NCI-H1436 treated with DMSO at 0.1 percent for 48 hours (cell line): ENCODE data around the gene TMEM120B.
"Not testable (repeated sequence)": the region's sequence is repeated elsewhere in the genome, so short reads cannot be mapped to it uniquely, and the experiment has no call there.

Experiments used
- DNase-seq: peaks from one replicate; lab custom pipeline; 2025; lab: John Stamatoyannopoulos, UW

The TMEM120B gene

DNA sequence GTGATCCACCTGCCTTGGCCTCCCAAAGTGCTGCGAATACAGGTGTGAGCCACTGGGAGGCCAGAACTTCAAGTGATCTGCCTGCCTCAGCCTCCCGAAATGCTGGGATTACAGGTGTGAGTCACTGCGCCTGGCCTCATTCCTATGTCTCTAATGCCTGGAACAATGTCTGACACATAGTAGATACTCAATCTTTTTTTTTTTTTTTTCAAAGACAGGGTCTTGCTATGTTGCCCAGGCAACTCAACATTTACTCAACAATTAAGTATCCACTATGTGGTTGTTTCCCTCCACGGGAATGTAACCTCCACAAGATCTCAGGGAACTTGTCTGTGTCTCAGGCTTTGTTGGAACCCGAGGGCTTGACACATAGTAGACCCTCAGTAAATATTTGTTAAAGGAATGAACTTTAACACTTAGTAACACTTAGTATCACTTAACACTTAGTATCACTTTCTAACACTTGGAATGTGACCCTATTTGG lies 3.0 kb upstream of the TMEM120B start:
- no peak for DNase-seq

DNA sequence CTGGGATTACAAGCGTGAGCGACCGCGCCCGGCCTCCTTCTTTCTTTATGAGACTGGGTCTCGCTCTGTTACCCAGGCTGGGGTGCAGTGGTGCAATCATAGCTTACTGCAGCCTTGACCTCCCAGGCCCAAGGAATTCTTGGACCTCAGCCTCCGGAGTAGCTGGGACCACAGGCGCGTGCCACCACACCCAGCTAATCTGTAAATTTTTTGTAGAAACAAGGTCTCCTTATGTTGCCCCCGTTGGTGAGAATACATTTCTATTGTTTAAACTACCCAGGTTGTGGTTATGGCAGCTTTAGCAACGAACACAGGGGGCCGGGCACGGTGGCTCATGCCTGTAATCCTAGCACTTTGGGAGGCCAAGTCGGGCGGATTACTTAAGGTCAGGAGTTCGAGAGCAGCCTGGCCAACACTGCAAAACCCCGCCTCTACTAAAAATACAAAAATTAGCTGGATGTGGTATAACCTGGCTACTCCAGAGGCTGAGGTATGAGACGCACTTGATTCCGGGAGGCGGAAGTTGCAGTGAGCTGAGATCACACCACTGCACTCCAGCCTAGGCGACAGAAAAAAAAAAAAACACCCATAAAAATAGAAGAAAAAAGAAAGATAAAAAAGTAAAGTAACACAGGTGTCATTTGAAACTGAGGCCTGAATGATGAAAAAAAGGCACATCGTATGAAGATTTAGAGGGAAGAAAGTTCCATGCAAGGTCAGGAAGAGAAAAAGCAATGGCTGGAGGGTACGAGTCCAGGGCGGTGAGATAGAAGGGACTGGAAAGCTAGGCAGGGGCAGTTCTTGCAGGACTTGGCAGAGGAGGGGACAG lies 977 bp upstream of the TMEM120B start:
- no peak for DNase-seq

DNA sequence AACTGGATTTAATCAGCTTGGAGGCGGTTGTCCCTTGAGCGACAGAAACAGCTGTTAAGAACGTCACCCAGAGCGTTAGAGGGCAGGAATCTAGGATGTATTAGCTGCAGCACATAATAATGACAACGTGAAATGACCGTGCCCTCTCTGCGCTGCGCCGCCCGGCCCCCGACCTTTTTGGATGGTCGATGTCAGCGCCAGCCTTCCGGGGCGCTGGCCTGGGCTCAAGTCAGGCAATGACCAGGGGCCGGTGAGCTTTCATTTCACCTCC lies 427 bp upstream of the TMEM120B start:
- DNase-seq: no peak

DNA sequence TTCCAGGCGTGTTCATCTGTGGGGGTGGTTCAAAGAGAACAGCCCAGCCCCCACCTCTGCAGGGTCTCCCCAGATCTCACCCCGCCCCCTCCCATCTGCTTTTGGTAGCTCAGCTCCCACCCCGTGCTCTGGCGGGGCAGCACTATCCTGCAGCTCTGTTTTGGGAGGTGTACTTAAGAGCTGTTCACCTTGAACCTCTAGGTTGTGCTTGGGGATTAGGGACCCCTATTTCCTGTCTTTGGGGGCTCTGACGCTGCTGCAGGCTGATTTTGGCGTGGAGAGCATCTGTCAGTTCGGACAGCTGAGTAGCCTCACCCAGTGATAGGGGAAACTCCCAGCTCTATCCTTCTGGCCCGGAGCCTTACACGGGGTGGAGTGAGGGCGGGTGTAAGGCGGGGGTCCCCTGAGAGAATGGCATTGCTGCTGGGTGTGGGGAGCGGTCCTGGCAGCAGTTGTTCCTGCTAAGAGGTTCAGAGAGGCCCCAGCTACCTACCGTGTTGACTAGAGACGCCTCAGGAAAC lies 765 bp downstream of the TMEM120B start:
- no peak for DNase-seq

DNA sequence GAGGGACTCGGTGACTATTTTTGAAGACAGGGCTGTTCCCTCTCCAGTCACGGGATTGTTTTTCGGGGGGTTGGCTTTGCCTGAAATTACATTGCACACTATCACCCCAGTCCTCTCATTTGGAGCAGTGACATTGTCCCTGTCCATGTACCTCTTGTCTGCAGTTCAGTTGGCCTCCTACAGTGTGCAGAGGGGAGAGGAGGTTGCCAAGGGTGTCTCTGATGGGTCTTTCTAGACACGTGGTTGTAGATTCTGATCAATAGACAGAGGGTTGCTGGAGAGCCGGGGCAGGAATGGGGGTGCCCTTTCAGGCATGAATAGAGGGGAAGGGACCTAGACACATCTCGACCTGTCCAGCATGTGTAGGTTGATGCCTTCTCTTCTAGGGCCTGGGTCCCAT lies 1.2 kb downstream of the TMEM120B start:
- DNase-seq: no peak

DNA sequence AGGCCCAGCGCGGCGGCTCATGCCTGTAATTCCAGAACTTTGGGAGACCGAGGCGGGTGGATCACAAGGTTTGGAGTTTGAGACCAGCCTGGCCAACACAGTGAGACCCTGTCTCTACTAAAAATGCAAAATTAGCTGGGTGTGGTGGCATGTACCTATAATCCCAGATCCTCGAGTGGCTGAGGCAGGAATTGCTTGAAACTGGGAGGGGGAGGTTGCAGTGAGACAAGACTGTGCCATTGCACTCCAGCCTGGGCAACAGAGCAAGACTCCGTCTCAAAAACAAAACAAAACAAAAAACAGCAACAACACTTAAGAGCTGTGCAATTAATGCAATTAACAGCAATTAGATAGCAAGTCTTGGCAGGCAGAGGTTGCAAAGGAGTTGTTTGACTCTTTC lies 2.5 kb downstream of the TMEM120B start:
- DNase-seq: not testable (repeated sequence)

DNA sequence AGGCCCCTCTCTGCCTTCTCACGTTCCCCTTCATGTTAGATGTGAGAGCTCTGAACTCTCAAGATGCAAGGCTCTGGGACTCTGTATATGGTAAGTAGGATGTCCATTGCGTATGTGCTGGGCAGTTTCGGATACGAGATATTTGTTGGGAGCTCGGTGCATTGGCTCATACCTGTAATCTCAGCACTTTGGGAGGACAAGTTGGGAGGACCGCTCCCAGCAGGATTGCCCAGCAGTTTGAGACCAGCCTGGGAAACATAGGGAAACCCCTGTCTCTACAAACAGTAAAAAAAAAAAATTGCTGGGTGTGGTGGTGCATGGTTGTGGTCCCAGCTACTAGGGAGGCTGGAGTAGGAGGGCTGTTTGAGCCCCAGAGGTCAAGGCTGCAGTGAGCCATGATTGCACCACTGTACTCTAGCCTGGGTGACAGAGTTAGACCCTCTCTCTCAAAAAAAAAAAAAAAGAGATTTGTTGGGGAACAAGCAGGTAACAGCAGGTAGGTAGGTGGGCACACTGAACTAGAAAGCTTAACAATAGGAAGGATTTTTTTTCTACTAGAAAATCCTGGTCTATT lies 3.4 kb downstream of the TMEM120B start:
- no peak for DNase-seq

DNA sequence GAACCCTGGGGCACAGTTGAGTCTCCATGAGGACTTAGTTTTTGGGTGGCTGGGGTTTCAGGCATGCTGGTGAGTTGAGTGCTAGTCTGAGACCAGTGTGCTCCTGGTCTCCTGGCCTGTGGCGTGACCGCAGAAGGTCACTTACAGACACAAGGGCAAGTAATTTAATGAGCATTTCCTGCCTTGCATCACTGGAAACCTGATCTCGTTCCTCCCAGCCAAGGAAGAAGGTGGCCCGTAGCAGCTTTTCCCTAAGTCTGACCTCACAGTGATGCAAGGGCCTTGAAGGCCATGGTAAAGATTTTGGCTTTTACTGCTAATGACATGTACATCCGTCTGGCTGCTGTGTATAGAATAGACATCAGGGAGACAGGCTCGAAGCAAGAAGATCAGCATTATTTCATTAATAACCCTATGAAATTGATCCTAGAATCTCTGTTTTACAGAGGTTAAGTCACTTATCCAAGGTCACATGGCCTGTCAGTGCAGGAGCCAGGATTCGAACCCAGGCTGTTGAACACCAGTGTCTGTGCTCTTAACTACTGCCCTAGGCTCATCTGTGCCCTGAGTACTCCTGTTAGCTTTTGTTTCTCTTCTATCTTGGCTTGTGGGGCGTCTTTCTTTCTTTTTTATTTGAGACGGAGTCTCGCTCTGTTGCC lies 4.6 kb downstream of the TMEM120B start:
- DNase-seq: no peak

DNA sequence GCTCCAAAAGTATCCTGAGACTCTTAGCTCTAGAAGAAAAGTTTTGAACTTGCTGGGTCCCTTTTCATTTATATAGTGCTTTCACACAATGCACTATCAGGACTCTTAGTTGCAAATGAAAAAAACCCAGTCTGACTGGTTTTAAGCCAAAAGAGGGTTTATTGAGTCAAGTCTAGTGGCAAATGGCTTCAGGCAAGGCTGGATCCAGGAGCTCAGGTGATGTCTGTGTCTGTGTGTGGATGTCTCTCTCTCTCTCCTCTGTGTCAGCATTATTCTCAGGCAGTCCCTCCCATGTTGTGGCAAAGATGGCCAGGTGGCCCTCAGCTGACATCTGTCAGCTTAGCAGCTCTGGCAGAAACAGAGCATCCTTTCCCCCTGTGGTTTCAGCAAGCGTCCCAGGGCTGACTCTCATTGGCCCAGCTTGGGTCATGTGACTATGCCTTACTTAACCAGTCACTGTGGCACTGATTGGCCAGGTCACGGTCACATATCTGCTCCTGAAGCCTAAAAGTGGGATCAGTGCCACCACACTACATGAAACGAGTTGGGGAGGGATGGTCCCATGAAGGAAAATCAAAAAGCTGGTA lies 6.2 kb downstream of the TMEM120B start:
- no peak for DNase-seq

DNA sequence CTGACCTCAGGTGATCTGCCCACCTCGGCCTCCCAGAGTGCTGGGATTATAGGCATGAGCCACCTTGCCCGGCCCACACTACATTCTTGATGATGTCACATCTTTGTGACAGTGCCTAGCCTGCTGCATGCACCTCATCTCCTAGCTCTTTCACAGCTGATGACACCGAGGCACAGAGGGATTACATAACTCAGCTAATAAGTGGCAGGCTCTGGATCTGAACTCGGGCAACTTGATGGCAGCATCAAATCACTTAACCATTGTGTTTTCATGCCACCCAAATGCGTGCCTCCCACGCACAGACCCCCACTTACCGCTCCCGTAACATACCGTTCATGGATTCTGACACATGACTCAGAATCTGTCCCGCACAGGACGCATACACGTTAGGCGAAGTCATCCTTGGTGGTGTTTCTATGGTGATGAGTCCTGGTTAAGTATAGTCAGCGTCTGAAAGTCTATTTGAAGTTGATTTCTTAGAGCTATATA lies 7.4 kb downstream of the TMEM120B start:
- DNase-seq: no peak

DNA sequence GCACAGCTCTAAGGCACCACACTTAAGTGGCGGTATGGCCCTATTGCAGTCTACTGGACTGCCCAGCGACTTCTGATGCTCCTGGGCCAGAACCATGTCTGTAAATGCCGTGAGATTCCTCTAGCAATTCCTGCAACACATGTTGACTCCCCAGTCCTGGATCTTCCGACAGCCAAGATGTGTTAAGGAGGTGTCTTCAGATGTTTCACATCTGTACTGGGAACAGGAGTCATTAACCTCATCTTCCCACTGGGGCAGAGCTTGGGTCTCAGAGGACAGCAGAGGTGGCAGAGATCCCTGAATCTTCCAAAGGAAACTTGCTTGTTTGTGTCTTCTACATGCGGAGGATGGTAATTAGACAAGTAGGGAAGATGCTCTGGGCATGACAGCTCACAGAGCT lies 8.2 kb downstream of the TMEM120B start:
- no peak for DNase-seq

DNA sequence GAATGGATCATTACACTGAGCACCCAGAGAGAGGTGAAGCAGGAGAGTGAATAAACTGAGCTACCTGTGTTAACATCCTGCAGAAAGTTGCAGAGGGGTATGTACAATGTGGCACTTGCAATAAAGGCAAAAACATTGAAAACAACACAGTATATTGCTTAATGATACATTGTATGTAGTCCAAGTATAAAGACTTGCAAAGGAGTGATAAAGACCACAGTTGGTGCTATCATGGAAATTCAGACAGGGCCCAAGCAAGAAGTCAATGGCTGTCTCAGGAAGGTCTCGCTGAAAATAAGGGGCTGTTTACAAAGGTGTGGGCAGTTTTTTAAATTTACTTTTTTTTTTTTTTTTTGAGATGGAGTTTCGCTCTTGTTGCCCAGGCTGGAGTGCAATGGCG lies 10.0 kb downstream of the TMEM120B start:
- no peak for DNase-seq

DNA sequence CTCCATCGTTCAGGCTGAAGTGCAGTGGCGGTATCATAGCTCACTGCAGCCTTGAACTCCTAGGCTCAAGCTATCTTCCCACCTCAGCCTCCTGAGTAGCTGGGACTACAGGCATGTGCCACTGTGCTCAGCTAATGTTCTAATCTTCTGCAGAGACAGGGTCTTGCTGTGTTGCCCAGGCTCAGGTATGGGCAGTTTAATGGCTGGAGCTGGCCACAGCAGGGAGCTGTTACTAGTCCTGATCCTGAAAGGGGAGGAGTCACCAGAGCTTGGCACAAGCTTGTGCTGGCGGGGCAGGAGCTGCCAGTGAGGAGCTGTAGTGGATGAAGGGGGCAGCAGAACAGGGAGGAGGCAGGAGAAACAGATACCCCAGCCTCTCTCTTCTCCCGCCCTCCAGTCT lies 10.6 kb downstream of the TMEM120B start:
- no peak for DNase-seq

DNA sequence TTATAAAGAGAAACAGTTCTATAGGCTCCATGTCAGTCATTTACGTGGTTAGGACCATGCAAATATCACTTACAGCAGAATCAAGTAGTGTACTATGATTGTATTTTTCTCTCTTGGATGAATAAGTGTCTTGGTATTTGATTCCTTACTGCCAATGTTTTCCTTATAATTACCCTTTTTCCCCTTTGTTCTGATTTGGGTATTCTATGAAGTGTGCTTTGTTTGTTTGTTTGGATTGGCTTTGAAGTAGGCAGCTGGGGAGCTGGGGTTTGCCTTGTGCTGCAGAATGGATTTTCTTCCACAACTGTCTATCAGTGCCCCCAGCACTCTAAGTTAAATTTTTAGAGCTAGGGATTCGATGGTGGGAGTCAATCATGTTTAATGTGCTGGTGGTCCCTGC lies 12.4 kb downstream of the TMEM120B start:
- DNase-seq: no peak

DNA sequence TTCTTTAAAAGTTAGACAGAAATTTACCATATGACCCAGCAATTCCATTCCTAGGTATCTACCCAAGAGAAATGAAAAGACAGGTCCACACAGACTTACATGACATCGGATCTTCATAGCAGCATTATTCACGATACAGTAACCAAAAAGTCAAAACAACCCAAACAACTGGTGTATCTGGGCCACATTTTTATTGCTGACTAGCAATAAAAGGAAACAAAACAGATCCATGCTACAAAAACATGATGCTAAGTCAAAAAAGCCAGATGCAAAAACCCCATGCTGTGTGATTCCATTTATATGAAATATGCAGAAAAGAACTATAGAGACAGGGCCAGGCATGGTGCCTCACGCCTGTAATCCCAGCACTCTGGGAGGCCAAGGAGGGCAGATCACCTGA lies 12.9 kb downstream of the TMEM120B start:
- no peak for DNase-seq

DNA sequence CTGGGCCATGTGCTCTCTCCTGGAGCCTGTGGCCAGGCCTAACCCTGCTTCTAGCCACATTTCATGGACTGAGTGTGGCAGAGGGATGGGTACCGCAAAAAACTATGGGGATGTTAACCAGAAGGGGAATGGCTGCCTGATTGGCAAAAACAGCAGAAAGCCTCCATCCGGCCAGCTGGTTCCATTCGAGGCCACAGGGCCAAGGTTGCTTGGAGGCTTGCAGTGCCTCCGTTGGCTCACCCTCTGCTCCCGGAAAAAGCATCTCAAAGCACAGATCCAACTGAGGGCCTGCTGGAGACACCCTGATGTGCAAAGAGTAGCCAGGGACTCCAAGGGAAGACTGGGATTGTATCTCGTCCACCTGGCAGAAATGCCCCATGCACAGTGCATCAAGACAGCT lies 16.5 kb downstream of the TMEM120B start:
- DNase-seq: no peak

DNA sequence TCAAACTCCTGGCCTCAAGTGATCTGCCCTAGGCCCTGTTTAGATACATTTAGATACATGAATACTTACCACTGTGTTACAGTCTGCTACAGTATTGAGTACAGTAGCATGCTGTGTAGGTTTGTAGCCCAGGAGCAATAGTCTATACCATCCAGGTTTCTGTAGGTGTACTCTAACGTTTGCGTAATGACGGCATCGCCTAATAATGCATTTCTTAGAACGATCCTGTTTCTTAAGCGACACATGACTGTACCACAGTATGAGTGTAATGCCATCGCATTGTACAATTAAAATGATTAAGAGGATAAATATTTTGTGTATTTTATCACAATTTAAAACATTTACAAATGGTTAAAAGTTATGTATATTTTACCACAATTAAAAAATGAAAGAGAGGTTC lies 18.9 kb downstream of the TMEM120B start:
- no peak for DNase-seq

DNA sequence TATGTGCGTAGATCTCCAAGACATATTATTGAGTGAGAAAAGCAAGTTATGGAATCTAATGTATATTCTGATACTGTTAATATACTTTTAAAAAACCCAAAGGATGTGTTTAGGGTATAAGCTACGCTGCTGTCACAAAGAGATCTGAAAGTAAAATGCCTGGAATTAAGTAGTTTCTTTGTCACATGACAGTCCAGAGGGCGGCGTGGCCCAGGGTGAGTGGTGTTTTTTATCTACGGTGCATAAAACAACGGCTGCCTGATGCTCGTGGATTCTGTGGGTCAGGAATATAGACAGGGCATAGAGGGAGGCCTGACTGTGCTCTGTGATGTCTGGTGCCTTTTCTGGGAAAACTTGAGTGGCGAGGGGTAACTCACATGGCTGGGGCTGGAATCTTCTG lies 21.3 kb downstream of the TMEM120B start:
- no peak for DNase-seq

DNA sequence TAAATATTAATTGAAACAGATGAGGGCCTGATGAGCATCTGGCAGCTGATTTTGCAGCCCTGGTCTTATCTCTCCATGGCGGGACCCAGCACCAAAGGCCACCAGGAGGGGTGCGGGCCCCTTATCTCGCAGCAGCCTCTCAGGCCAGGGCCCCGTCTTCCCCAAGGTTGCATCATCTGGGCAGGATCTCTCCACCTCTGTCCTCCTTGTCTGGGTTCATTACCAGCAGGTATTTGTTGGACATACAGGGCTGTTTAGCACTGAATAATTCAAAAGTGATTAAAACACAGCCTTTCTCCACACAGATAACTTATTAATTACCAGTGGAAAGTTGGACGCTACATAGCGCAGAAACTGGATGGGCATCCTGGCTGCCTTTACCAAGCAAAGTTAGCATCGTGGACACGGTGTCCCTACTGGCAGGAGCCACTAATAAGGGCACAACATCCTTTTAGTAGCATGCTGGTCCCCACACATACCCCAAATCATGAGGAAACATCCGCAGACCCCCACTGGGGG lies 25.8 kb downstream of the TMEM120B start:
- no peak for DNase-seq

DNA sequence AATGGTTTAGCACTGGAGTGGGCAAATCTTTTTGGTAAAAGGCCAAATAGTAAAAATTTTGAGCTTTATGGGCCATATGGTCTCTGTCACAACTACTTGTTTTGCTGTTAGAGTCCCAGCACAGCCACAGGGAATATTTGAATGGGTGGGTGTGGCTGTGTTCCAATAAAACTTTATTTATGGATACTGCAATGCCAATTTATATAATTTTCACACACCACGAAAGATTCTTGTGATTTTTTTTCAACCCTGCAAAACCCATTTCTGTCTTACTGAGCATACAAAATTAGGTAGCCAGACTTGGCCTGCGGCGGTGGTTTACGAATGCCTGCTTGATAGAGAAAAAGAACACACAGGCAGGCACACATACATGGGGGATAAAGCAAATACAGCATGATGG lies 28.3 kb downstream of the TMEM120B start:
- no peak for DNase-seq

DNA sequence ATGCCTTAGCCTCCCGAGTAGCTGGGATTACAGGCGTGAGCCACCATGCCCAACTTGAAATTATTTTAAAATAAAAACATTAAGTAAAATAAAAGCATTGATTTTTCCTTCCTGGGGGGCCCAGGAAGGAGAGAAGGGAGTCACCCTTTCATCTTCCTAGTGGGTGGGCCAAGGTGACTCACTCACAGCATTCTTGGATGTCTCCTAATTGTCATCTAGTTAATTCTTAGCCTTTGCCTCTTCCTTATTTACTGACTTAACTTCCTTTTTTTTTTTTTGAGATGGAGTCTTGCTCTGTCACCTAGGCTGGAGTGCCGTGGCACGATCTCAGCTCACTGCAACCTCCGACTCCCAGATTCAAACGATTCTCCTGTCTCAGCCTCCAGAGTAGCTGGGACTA lies 29.2 kb downstream of the TMEM120B start:
- no peak for DNase-seq

DNA sequence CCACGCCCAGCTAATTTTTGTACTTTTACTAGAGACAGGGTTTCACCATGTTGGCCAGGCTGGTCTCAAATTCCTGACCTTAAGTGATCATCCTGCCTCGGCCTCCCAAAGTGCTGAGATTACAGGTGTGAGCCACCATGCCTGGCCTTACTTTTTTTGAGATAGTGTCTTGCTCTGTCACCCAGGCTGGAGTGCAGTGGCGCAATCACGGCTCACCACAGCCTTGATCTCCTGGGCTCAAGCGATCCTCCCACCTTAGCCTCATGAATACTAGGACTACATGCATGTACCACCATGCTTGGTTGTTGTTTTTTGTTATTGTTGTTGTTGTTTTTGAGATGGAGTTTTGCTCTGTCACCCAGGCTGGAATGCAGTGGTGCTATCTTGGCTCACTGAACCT lies 33.0 kb downstream of the TMEM120B start:
- DNase-seq: not testable (repeated sequence)

DNA sequence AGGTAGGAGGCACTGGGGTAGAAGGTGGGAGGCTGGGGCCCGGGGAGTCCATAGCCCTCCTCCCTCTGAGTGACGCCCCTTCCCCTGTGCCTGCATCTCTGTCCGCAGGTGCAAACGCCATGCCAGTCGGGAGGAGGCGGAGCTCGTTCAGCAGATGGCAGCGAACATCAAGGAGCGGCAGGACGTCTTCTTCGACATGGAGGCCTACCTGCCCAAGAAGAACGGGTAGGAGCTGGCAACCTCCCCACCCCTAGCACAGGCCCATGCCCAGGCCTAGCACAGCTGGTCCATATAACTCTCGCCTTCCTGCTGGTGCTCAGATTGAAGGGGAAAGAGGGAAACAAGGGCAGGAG lies 35.6 kb downstream of the TMEM120B start:
- no peak for DNase-seq
